ENCODE results near the gene MAEA.

- TF ChIP-seq CTCF (conservative IDR thresholded peaks at IDR 0.05; ENCODE audit: low read length) (no peak), EZH2phosphoT487 (IDR thresholded peaks at IDR 0.05; ENCODE audit: borderline replicate concordance) (no peak)
These were observed 91.5 kb downstream of the MAEA start for GRCh38 chr4:1381181-1381621.

Data from Loucy (cell line).